NCI-H82 treated with DMSO at 0.1 percent for 48 hours (cell line): ENCODE measurements around the gene ACADS.

Source experiments
- DNase-seq: peaks from one replicate; lab custom pipeline; 2025; ENCODE audit not compliant: unreplicated experiment; lab: John Stamatoyannopoulos, UW

The ACADS gene

GRCh38 chr12:120700886-120701285 lies 24.7 kb upstream of the ACADS start:
- no peak for DNase-seq

GRCh38 chr12:120702637-120703036 lies 23.0 kb upstream of the ACADS start:
- DNase-seq: no peak

GRCh38 chr12:120703311-120703942 lies 22.2 kb upstream of the ACADS start:
- DNase-seq: no peak

GRCh38 chr12:120705618-120706017 lies 20.0 kb upstream of the ACADS start:
- DNase-seq: no peak

- no peak for DNase-seq
These were observed 19.6 kb upstream of the ACADS start for GRCh38 chr12:120706029-120706428.

GRCh38 chr12:120708651-120709050 lies 17.0 kb upstream of the ACADS start:
- no peak for DNase-seq

GRCh38 chr12:120710031-120710804 lies 15.4 kb upstream of the ACADS start, which contains the start of gene UNC119B:
Gene UNC119B, plus strand, starts transcription at chr12:120710458. Its CDS starts 17 bp downstream, at chr12:120710475.
- peak; percentile 20 for DNase-seq

GRCh38 chr12:120710805-120711296 lies 14.8 kb upstream of the ACADS start:
- DNase-seq: no peak

- no peak for DNase-seq
These were observed 14.2 kb upstream of the ACADS start for GRCh38 chr12:120711411-120711810.

GRCh38 chr12:120712610-120713009 lies 13.0 kb upstream of the ACADS start:
- no peak for DNase-seq

GRCh38 chr12:120713861-120714482 lies 11.7 kb upstream of the ACADS start:
- peak; percentile 63 for DNase-seq

- DNase-seq: no peak
These were observed 7.6 kb upstream of the ACADS start for GRCh38 chr12:120718055-120718454.

- no peak for DNase-seq
These were observed 6.6 kb upstream of the ACADS start for GRCh38 chr12:120719072-120719471.

GRCh38 chr12:120719496-120720233 lies 6.0 kb upstream of the ACADS start:
- DNase-seq: no peak

- DNase-seq: no peak
These were observed 5.2 kb upstream of the ACADS start for GRCh38 chr12:120720234-120720986.

- DNase-seq: no peak
These were observed 4.4 kb upstream of the ACADS start for GRCh38 chr12:120720987-120721801.

GRCh38 chr12:120721866-120722265 lies 3.8 kb upstream of the ACADS start:
- no peak for DNase-seq

GRCh38 chr12:120722784-120723183 lies 2.8 kb upstream of the ACADS start:
- no peak for DNase-seq

GRCh38 chr12:120724720-120725119 lies 906 bp upstream of the ACADS start:
- DNase-seq: no peak
